Prostate gland (tissue), 2 donors: ENCODE measurements around the gene TBC1D2.

Experiments
- CTCF ChIP-seq, 4 experiments: fragments of 200-600 bp in 2 of 4; fragments of 450-650 bp in 2 of 4; sonication (generic) in 2 of 4; IDR thresholded peaks; 1 replicate in 3 of 4; 2 replicates in 1 of 4; pipeline ENCODE4 v1.5.1; 2016 to 2019; ENCODE audit warnings: antibody characterized with exemption in 4 of 4, mild to moderate bottlenecking in 2 of 4, moderate library complexity in 2 of 4
- POLR2A ChIP-seq: fragments of 450-650 bp; IDR thresholded peaks from one replicate; pipeline ENCODE4 v1.6.1; 2016; ENCODE audit warnings: antibody characterized with exemption, mild to moderate bottlenecking
- POLR2AphosphoS5 ChIP-seq: sonication (generic); formaldehyde crosslinking; IDR thresholded peaks from one replicate; pipeline ENCODE4 v1.6.1; 2017; ENCODE audit warnings: antibody characterized with exemption

- TF ChIP-seq CTCF (IDR thresholded peaks at IDR 0.05): no peak
- TF ChIP-seq POLR2A: no peak
- no peak for TF ChIP-seq POLR2AphosphoS5
Observed at GRCh38 chr9:98191671-98192502, 63.6 kb downstream of the TBC1D2 start.
